Brain microvascular endothelial cell (primary cell): ENCODE measurements around the gene TIMM9.
"Not testable (repeated sequence)": the region's sequence is repeated elsewhere in the genome, so short reads cannot be mapped to it uniquely, and the experiment has no call there.

Source experiments
- DNase-seq: peaks from one replicate; pipeline ENCODE4 v3.0.0-alpha.2; 2020
- H3K27ac ChIP-seq: fragments of 250-450 bp; sonication (Bioruptor Pico); 2 replicates; pipeline ENCODE4 v1.5.1; 2020; ENCODE audit warnings: mild to moderate bottlenecking, moderate library complexity
- H3K27me3 ChIP-seq: fragments of 250-450 bp; sonication (Bioruptor Pico); replicated peaks from 2 replicates; pipeline ENCODE4 v1.5.1; 2020; ENCODE audit warnings: mild to moderate bottlenecking
- H3K36me3 ChIP-seq: fragments of 250-450 bp; sonication (Bioruptor Pico); replicated peaks from 2 replicates; pipeline ENCODE4 v1.5.1; 2020; ENCODE audit warnings: mild to moderate bottlenecking
- H3K4me3 ChIP-seq: 2 replicates; pipeline ENCODE4 v1.5.1; 2011; ENCODE audit warnings: low read depth, mild to moderate bottlenecking, control low read depth, low read length, moderate library complexity
- in situ Hi-C: cut with HindIII; loops from 2 replicates; pipeline ENCODE4 v1.10.0; 2017; ENCODE audit warnings: low sequenced_read_pairs, low pct_ligation_motif_present
- TF ChIP-seq, protein P1 (sequence below): IDR thresholded peaks from 2 replicates; pipeline ENCODE4 v1.5.1; 2011; ENCODE audit warnings: low read depth, mild to moderate bottlenecking, moderate library complexity, low read length, control low read depth, inconsistent platforms; ENCODE audit errors: missing control alignments

Gene TIMM9

DNA sequence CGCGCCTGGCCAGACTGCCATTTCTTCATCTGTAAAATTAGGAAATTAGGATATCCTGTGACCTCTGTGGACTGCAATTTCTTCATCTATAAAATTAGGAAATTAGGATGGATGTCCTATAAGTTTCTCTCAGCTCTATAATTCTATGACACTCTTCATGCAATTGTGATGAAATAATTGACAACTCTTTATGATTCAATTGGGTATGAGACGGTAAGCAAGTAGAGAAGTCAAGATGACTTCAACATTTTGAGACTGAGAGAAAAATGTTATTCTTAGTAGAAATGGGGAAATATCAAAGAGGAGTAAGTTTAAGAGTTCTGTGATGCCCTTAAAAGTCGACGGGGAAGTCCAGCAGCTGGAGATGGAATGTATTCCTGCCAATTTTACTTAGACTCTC lies 12.1 kb upstream of the TIMM9 start:
- Histone ChIP-seq H3K27ac (no peak overlapping the region), H3K36me3 (peaks cover 3% of the 10 kb centered on the region), H3K4me3 (no peak overlapping the region), H3K27me3 (no peaks in the 10 kb centered on the region)
- in situ Hi-C loops: no loop called here
- no peak for DNase-seq
- TF ChIP-seq, protein P1, sequence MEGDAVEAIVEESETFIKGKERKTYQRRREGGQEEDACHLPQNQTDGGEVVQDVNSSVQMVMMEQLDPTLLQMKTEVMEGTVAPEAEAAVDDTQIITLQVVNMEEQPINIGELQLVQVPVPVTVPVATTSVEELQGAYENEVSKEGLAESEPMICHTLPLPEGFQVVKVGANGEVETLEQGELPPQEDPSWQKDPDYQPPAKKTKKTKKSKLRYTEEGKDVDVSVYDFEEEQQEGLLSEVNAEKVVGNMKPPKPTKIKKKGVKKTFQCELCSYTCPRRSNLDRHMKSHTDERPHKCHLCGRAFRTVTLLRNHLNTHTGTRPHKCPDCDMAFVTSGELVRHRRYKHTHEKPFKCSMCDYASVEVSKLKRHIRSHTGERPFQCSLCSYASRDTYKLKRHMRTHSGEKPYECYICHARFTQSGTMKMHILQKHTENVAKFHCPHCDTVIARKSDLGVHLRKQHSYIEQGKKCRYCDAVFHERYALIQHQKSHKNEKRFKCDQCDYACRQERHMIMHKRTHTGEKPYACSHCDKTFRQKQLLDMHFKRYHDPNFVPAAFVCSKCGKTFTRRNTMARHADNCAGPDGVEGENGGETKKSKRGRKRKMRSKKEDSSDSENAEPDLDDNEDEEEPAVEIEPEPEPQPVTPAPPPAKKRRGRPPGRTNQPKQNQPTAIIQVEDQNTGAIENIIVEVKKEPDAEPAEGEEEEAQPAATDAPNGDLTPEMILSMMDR: no peak

DNA sequence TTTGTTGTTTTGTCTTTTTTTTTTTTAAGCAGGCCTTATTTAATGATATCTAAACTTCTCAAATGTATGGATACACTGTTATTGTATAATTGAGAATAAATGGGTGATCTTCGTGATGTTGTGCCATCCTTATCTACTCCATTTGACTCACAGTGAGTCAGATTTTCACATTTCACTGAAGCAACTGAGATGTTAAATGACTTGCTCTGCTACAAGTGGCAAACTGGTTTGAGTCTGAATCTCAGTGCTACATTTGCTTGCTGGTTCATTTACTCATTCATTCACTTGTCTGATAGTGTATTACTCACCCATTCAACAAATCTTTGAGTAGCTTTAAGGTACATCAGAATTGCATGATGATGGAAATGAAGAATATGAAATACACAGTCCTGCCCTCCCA lies 2.8 kb upstream of the TIMM9 start:
- DNase-seq: peak; percentile 81
- H3K27me3 ChIP-seq: no peaks in the 10 kb centered on the region
- H3K36me3 ChIP-seq: peaks cover 11% of the 10 kb centered on the region
- H3K27ac ChIP-seq: no peak overlapping the region
- TF ChIP-seq, protein P1: no peak
- in situ Hi-C loops: no loop called here
- H3K4me3 ChIP-seq: no peak overlapping the region

DNA sequence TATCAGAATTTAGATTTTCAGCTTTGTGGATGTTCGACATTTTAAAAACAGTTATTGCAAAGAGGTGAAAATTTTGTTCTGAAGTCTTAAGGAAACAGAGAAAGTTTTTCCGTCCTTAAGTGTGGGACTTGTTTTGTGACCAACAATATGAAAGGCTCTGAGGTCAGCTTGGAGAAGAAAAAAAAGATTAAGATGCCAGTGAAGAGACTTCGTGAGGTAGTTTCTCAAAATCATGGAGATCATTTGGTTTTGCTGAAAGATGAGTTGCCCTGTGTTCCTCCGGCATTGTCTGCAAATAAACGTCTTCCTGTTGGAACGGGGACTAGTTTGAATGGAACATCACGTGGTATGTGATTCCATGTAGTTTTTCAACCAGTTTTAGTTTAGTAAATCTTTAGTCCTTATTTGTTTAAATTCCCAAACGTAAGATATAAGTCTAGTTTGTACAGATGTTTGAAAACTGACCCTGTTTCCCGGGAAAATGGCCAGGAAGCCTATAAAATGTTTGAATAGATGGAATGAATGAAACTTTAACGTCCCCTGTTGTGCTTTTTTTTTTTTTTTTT lies 870 bp upstream of the TIMM9 start:
- Histone ChIP-seq H3K27ac (peak overlapping the region; percentile 97), H3K27me3 (no peaks in the 10 kb centered on the region), H3K4me3 (peak overlapping the region; percentile 63), H3K36me3 (peaks cover 9% of the 10 kb centered on the region)
- TF ChIP-seq, protein P1: no peak
- peak; percentile 45 for DNase-seq
- in situ Hi-C loops: no loop called here

DNA sequence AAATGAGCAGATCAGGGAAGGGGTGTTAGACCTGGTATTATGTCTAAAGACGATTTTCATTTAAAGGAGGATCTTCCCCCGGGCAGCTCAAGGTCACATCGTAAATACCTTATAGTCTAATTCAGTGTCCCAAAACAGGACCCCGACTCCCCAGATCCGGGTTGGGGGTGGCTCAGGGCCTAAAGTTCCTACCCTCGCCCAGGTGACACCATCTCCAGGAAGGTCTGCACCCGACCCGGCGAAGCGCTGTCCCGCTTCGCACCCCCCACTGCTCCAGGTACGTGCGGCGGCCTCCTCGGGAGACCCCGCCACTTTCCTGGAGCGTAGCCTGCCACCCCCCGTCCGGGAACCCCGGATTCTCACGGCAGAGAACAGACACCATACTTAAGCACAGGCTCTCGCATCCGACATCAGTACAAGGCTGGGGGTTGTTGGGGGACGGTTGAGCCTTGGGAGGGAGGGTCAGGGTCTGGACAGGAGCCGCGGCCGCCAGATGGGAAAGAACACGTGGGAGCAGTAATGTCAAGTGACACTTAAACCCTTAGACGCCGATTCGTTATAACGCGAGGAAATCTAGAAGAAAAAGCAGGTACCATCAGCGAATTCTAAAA lies 556 bp downstream of the TIMM9 start:
- no peaks in the 10 kb centered on the region for H3K27me3 ChIP-seq
- TF ChIP-seq, protein P1: no peak
- DNase-seq: peak; percentile 47
- peaks cover 9% of the 10 kb centered on the region for H3K36me3 ChIP-seq
- H3K4me3 ChIP-seq: peak overlapping the region; percentile 63
- H3K27ac ChIP-seq: peak overlapping the region; percentile 97
- in situ Hi-C loops: no loop called here

DNA sequence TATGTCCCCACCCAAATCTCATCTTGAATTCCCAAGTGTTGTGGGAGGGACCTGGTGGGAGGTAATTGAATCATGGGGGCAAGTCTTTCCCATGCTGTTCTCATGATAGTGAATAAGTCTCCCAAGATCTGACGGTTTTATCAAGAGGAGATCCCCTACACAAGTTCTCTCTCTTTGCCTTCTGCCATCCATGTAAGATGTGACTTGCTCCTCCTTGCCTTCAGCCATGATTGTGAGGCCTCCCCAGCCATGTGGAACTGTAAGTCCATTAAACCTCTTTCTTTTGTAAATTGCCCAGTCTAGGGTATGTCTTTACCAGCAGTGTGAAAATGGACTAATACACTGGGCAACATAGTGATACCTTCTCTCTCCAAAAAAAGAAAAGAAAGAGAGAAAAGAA lies 10.4 kb downstream of the TIMM9 start:
- H3K27ac ChIP-seq, H3K4me3 ChIP-seq, DNase-seq, H3K27me3 ChIP-seq, in situ Hi-C loops: not testable (repeated sequence)
- H3K36me3 ChIP-seq: peaks cover 16% of the 10 kb centered on the region

DNA sequence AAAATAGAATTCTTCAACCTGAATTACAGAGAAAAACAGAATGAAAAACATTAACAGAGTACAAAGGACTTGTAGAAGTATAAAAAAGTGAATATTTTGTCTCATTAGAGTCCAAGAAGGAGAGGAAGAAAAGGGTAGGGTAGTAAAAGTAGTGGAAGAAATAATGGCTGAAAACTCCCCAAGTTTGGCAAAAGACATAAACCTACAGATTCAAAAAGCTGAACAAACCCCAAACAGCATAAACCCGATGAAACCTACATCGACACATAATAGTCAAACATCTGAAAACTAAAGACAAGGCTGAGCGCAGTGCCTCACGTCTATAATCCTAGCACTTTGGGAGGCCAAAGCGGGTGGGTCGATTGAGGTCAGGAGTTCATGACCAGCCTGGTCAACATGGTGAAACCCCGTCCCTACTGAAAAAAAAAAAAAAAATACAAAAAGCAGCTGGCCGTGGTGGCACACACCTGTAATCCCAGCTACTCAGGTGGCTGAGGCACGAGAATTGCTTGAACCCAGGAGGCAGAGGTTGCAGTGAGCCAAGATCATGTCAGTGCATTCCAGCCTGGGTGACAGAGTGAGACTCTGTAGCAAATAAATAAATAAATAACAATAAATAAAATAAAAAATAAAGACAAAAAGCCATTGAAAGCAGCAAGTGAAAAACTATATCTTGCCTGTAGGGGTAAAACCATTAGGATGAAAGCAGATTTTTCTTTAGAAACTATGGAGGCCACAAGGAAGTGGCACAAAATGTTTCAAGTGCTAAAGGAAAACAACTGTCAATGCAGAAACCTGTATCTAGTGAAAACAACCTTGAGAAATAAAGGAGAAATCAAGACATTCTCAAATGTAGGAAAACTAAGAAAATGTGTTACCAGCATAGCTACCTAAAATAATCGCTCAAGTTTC lies 11.4 kb downstream of the TIMM9 start:
- H3K36me3 ChIP-seq: peaks cover 21% of the 10 kb centered on the region
- in situ Hi-C loops: no loop called here
- H3K4me3 ChIP-seq: no peak overlapping the region
- no peak overlapping the region for H3K27ac ChIP-seq
- no peak for DNase-seq
- TF ChIP-seq, protein P1: no peak
- no peaks in the 10 kb centered on the region for H3K27me3 ChIP-seq
